ENCODE results near the gene THSD7B. TPM values are rescaled to one million over a fixed set of nuclear protein-coding genes. Genes with fewer than 3 reads are reported as not detected.

THSD7B gene
- total RNA-seq, 1 donor from 2014 or later, result 0.10 TPM

DNA sequence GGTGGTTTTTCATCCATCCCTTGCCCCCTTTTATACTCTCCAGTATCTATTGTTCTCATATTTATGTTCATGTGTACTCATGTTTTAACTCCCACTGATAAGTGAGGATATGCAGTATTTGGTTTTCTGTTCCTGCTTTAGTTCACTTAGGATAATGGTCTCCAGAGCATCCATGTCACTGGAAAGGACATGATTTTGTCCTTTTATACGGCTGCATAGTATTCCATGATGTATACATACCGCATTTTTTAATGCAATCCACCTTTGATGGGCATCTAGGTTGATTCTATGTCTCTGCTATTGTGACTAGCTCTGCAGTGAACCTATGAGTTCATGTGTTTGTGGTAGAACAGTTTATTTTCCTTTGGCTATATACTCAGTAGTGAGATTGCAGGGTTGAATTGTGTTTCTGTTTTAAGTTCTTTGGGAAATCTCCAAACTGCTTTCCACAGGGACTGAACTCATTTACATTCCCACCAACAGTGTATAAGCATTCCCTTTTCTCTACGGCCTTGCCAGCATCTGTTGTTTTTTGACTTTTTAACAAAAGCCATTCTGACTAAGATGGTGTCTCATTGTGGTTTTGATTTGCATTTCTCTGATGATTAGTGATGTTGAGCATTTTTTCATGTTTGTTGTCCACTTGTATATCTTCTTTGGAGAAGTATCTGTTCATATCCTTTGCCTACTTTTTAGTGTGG, 420.2 kb downstream of the THSD7B start:
- DNase-seq (ENCODE audit: low spot score) (no peak), ATAC-seq (no peak)

DNA sequence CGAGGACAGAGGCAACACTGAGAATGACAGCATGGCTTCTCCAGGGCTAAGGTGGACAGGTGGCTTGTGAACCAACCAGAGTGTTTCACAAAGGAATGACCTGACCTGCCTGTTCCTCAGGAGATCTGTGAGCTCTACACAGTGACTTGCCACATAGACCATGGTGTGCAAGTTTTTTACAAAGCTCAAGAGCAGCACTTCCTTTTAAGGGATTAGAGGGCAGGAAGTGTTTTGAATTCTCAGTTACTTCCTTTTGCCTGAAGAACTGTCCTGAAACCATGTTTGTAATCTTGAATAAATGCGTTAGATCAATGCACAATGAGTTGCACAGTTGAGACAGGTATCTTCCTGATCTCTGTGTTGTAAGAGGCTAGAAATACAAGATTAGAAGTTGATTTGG, 421.9 kb downstream of the THSD7B start:
- no peak for DNase-seq (ENCODE audit: low spot score)
- ATAC-seq, result no peak

DNA sequence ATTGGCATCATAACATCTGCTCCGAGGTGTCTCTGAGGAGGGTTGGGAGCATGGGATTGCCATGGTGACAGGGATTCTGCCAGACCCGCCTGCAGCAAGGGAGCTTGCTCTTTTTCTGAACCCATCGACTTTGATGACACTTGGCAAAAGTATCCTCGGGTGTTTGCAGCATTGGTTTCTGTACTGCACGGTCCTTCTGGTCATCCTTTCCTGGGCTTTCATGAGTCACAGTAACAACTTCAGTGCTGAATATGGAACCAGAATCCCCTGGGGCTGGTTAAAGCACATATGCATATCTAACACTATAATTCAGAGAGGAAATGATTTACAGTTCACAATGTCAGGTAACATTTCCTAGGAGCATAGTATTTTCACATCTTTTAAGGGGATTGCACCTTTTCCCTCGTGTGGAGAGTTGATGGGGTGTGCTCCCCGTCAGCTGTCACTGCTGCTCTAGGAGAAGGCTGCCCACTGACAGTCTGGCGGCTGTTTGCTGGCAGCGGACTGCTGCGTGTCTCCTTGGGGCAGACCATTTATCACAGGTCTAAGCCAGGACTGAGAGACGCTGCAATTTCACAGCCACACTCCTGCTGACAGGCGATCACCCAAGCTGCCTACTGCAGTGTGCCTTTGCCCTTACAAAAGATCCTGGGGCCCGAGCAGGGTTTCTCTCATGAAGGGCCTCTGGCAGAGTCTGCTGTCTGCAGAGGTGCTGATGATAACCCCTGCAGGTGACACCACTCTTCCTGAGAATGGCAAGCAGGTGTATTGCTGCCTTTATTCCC, 425.3 kb downstream of the THSD7B start:
- DNase-seq (ENCODE audit: low spot score) (no peak), ATAC-seq (no peak)

DNA sequence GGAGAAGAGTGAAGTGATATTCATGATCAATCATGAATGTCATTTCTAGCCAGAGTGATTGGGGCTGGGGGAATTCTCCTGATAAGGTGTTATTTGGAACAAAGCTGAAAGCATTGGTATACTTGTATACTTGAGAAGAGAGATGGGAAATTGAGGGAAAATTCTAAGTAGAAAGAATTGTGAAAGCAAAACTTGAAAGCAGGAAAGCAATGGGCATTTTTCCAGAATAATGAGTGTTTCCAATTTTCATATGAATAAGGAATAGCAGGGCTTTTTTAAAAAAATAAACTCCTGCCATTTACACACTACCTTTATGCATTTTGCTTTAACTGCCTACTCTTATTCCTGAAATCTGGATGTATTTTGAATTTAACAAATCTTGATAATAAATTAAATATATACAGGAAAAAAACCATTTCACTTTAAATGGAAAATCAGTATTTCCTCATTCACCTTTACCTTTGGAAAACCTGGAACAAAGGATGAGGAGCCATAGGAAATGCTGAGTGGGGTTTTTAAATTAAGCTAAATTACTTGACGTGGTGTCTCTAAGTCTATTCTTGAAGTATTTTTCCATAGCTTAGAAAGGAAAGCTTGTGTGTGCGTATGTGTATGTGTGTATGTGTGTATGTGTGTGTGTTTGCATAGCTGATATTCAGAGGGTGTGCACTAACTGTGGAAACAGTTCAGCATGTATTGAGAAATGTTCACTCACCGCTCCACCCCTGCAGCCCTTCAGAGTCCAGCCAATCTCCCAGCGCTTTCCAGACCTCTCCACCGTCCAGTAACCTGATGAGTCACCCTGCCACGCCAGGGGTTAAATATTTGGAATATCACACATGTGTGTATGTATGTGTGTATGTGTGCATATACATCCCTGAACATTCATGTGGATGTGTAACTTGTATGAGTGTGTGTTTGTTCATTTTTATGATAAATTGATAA, 427.3 kb downstream of the THSD7B start:
- DNase-seq (ENCODE audit: low spot score), result no peak
- no peak for ATAC-seq

DNA sequence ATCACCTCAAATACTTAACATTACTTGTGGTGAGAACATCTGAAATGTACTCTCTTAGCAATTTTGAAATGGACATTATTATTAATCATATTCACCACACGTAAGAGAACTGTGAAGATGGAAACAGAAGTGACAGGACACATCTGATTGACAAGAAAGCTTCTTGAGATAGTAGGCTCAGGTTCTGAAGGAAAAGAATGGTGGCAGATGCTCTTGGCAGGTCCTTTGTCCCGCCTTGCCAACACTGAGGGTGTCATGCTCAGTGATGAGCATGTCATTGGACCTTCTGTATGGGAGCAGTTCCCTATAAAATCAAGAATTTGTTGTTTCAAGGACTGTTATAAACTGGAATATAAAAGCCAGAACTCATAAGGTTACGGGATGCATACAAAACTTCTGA, 428.1 kb downstream of the THSD7B start:
- ATAC-seq (no peak), DNase-seq (ENCODE audit: low spot score) (no peak)

DNA sequence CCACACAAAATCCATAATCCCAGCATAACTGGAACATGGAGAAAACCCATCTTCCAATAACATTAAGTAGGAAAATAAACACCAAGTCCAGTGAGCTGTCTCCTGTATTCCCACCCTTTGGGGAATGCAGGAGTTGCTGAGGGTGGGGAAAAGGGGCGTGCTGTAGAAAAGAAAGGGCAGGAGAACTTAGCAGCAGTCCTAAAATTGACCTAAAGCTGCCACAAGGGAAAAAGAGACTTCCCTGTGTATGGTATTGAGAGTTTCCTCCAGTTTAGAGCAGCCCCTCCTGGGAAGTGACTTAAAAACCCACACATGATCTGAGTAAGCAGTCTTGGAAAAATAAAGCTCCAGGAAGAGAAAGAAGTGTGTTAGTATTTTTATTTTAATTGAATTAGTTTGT, 428.8 kb downstream of the THSD7B start:
- ATAC-seq (no peak), DNase-seq (ENCODE audit: low spot score) (no peak)

DNA sequence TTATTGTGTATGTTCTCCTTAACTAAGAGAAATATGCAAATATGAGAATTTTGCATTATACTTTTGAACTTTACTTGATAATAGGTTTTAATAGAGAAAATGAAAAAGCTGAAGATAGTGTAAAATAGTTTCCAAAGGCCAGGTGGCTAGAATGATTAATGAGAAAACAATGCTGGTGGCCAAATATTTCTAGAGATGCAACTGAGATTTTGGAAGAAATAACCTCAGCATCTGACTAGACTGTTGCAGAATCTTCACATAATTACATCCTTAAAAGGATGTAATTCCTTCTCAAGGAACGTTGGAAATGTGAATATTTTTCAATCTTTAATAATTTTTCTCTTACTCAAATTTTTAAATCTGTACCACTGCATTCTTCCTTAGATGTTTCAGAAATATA, 434.4 kb downstream of the THSD7B start:
- ATAC-seq, result no peak

DNA sequence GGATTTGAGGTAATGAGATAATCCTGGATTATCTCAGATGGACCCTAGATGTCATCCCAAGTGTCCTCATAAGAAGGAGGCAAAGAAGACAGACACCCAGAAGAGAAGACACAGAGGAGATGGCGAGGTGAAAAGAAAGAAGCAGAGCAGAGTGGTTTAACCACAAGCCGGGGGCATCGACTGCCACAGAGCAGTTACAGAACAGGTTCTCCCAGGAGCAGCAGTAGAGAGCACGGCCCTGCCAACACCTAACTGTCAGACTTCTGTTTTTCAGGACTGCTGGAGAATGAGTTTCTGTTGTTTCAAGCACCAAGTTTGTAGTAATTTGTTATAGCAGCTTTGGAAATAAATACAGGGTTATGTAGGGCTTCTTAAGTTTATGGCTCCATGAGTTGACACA, 437.0 kb downstream of the THSD7B start:
- no peak for ATAC-seq
- DNase-seq (ENCODE audit: low spot score), result no peak

More for the DNA sequence above, 434.4 kb downstream of the THSD7B start:
- DNase-seq (ENCODE audit: low spot score), result no peak

DNA sequence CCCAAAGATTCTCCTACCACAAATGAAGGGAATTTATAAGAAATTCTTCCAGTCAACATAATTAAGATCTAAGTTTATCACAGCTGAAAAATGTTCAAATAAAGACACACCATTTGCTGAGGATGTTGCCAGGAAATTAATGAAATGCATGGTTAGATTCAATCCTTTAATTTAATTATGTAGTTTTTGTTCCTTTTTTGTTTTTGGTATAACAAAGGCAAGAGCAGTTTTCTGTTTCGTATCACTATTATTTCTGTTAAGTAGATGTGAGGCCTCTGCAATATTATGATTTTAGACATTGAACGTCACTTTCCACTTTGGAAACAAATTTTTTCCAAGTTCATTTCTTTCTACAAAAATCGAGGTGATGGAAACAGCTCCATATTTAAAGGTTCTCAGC, 440.0 kb downstream of the THSD7B start:
- no peak for DNase-seq (ENCODE audit: low spot score)
- no peak for ATAC-seq

DNA sequence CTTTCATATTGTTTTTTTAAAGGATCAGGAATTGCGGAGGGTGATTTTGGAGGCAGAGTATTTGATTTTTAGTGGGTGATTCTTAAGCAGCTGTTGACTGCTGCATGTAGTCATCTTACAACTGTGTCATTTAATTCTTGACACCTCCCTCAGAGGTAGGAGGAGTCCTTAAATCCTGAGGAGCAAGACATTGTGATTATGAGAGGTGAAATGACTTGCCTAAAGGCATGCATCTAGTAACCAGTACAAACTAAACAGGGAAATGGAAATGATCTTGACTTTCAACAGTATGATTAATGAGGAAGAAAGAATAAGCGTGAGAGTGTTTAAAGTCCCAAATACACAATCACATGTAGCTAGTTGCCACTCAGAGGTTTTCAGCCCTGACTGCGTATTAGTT, 440.7 kb downstream of the THSD7B start:
- ATAC-seq (no peak), DNase-seq (ENCODE audit: low spot score) (no peak)

DNA sequence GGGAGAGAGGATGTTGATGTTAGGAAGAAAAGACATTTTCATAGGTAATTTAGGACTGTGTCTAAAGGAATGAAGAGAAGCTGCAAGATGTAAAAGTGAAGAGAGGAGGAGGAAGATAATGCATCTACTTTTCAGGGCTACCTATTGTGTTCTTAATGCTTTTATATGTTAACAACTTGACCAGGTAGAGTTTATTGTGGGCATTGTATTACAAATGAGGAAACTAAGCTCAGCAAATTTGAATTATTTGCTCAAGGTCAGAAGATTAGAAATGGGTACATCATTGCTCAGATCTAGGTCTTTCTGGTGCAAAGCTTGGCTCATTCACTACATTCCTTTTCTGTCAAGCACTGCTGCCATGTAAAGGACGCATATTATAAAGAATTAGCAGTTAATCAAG, 441.7 kb downstream of the THSD7B start:
- no peak for ATAC-seq
- no peak for DNase-seq (ENCODE audit: low spot score)

DNA sequence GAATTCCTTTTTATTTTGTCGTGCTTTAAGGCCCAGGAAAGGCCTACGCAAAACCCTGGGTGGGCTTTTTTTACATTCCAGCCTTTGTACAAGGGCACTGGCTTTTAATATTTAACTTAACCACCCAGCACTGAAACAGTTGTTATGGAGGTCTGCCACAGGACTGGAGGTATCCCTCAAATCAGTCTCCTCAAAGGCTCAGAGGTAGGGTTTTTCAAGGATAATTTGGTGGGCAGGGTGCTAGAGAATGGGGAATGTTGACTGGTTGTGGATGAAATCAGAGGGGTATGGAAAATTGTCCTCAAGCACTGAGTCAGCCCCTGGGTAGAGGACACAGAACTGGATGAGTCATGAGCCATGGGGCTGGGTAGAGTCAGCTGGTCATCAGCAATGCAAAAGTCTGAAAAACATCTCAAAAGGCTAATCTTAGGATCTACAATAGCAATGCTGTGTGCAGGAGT, 443.1 kb downstream of the THSD7B start:
- DNase-seq (ENCODE audit: low spot score) (no peak), ATAC-seq (no peak)

DNA sequence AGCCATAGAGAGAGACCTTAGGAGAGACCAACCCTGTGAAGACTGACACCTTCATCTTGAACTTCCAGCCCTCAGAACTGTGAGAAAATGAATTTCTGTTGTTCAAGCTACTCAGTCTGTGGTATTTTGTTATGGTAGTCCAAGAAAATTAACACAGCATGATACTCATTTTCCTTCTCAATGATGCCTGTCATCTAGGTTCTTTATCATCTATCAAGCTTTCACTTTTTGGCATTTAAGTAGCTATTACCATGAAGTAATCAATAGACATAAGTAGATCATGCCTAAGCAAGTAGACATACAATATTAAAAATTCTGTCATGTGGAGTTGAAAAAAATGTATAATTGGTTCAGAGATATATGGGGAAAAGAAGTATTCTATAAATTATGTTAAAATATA, 444.7 kb downstream of the THSD7B start:
- ATAC-seq (no peak), DNase-seq (ENCODE audit: low spot score) (no peak)

DNA sequence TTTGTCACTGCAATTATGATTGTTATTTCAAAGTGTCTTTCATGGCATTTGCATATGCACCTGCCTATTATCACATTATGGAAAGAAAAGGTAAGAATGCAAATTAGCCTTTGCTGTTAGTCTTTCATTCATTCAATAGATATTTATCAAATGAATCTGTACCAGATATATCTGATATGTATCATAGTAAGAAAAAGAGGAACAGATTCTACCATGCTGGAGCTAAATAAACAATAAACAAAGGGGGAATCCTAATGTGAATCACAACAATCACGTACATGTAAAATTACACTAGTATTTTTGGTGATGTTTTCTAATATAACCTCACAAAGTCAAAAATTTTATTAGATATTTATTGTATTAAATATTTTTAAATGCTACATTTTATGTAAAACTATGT, 446.4 kb downstream of the THSD7B start:
- no peak for ATAC-seq
- no peak for DNase-seq (ENCODE audit: low spot score)

DNA sequence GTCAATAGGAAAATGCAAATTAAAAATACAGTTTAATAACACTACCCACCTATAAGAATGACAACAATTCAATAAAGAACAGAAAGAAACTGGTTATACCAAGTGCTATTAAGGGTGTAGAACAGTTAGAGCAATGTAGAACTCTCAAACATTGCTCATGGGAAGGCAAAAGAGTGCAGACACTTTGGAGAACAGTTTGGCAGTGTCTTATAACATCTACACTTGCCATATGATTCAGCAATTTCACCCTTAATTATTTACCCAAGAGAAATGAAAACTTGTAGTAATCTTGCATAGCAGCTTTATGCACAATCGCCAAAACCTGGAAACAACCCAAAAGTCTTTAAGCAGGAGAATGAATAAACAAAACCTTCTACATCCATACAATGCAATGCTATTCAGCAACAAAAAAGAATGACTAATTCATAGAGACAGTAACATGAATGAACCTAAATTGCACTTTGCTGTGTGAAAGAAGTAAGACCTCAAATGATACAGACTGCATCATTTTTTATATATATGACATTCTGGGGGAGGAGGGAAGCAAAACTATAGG, 455.2 kb downstream of the THSD7B start:
- no peak for DNase-seq (ENCODE audit: low spot score)
- ATAC-seq, result no peak

DNA sequence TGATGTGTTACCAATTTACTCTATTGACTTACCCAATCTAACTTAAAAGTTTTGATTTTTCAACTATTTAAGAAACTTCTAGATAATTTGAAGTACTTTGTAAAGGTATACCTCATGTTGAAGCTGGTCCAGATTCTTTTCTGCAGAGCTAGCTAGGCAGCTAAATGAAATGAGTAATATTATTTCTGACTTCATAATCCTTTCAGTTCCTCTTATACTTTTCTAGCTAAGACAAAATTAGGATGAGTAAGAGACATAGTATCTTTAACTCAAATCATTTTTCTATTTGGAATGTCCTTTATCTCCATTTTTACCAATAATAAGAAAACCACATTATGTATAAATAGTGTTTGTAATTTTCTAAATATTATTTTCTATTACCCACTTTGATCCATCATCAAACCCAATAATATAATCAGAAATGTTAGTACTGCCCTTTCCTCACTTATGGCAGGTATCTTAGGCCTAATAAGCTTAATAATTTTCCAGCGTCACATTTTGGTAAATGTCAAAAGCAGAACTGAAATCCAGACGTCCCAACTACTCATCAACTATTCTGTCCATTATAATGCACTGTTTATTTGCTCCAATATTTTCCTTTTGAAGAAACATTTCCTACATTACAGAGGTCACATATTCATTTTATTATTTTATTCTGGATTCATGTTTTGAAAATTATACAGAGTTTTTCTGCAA, 456.6 kb downstream of the THSD7B start:
- ATAC-seq (no peak), DNase-seq (ENCODE audit: low spot score) (no peak)

DNA sequence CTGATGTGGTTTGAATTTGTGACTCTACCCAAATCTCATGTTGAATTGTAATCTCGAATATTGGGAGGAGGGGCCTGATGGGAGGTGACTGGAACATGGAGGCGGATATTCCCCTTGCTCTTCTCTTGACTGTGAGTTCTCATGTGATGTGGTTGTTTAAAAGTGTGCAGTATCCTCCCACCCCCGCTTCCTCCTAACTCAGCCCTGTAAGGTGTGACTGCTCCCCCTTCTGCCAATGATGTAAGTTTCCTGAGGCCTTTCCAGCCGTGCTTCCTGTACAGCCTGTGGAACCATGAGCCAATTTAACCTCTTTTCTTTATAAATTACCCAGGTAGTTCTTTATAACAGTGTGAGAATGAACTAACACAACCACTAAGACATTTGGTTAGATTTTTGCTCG, 458.4 kb downstream of the THSD7B start:
- DNase-seq (ENCODE audit: low spot score) (no peak), ATAC-seq (no peak)

DNA sequence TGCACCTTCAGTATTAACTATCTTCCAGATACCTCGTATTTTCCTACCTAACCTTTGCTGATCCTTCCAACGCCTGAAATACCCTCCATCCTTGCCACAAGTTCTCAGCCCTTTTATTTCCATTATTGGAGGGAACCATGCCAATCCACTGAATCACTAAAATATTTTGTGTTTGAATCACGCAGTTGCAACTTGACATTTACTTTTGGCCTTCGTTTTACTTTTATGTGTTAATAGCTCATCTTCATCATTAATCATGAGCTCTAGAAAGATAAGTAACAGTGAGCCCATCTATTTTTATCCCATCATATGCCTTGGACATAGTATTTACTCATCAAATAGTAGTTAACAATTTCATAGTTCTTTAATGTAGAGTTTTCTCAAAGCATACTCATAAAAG, 463.2 kb downstream of the THSD7B start:
- DNase-seq (ENCODE audit: low spot score) (no peak), ATAC-seq (no peak)

DNA sequence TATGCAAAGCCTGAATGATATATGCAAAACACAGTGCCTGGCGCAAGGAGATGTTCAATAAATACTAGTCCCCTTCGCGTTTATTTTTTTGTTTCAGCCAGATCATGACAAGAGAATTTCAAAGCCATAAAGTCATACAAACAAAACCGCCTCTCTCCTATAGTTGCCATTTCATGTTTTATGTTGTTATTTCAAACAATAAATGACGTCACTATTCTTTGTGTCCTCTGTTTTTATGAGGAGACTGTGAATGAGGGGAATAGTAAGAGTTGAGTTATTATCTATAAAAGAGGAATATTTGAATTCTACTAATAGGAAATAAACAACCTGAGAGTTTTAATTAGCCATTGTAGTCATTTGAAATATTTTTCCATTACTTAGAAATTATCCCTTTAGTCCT, 464.5 kb downstream of the THSD7B start:
- no peak for ATAC-seq
- no peak for DNase-seq (ENCODE audit: low spot score)

DNA sequence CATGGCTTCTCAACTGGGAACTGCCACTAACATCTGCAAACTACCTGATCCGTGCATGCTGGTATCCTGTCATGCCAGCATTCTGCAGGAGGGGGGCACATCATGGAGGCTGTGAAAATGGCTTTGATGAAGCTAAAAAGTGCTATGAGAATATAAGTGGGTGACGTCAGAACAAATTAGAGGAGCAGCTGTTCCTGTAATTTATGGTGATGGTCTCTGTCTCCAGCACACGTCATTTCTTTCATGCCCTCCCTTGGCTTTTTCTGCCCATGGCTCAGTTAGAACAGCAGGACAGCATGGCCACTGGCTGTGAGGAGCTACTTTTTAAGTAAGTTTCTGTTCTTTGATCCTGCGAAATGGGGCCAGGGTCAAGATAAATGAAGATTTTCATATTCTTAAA, 466.3 kb downstream of the THSD7B start:
- DNase-seq (ENCODE audit: low spot score) (no peak), ATAC-seq (no peak)

DNA sequence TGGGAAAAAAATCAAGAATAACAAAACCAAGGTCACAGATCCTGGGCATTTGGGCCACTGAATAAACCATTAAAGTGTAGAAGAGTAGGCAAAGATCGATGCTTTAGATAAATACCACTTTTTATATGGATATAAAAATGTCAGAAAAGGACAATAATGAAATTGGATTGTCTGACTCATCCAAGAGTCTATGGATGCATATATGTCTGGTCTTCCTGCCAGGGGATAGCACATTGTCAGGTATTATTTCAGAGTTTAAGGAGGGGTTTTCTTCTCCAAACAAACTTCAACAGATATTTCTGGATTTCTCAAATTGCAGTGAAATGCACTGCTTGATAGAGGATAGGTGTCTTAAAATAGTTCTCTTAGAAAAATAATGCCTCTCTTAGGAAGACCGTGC, 466.7 kb downstream of the THSD7B start:
- DNase-seq (ENCODE audit: low spot score) (no peak), ATAC-seq (no peak)
